Measurements from ENCODE around the gene AK5.
"Not testable (repeated sequence)": the region's sequence is repeated elsewhere in the genome, so short reads cannot be mapped to it uniquely, and the experiment has no call there.

The AK5 gene

GRCh38 chr1:77399250-77400086 is 117.6 kb downstream of the AK5 start:
- no peak for DNase-seq (ENCODE audit: low read depth)

DNA sequence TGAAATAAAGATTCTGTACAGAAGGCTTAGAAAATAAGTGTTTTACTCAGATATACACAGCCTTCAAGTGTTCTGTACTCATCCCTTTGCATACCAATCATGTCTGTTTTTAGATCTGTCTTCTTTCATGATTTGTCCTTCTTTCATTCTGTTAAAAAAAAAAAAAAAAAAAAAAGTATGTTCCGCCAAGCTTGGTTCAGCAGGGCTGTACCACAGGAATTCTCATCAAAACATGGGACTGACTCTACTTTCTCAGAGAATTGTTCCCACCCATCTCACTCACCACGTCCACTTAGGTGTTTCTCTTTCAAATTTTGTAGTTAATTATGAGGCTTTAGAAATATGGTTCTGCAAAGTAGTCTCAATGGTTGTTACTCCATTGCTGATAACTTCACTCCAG is 119.0 kb downstream of the AK5 start:
- DNase-seq (ENCODE audit: low read depth) = no peak

- DNase-seq (ENCODE audit: low read depth) = no peak
These were observed 119.6 kb downstream of the AK5 start for GRCh38 chr1:77401384-77401783.

DNA sequence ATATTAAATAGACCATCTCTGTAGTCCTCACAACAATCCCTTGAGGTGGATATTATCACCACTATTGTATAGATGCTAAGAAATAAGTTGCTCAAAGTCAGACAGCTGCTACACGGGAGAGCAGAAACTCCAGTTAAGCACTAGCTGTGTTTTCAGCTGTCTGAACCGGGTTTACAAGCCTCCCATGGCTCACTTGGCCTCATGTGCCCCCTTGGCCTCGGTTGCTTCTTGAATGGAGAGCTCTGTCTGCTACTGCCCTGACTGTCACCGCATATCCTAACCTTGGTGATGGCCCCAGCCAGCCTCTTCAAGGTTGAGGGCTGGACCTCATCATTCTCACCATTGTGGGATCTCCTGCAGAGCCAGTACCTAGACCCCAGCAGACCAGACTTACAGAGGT is 123.4 kb downstream of the AK5 start:
- DNase-seq (ENCODE audit: low read depth) = no peak

GRCh38 chr1:77406661-77407060 is 124.8 kb downstream of the AK5 start:
- no peak for DNase-seq (ENCODE audit: low read depth)

- no peak for DNase-seq (ENCODE audit: low read depth)
These were observed 126.0 kb downstream of the AK5 start for GRCh38 chr1:77407738-77408375.

- DNase-seq (ENCODE audit: low read depth) = not testable (repeated sequence)
These were observed 127.1 kb downstream of the AK5 start for GRCh38 chr1:77408933-77409332.

GRCh38 chr1:77412069-77412819 is 130.4 kb downstream of the AK5 start:
- DNase-seq (ENCODE audit: low read depth) = no peak

DNA sequence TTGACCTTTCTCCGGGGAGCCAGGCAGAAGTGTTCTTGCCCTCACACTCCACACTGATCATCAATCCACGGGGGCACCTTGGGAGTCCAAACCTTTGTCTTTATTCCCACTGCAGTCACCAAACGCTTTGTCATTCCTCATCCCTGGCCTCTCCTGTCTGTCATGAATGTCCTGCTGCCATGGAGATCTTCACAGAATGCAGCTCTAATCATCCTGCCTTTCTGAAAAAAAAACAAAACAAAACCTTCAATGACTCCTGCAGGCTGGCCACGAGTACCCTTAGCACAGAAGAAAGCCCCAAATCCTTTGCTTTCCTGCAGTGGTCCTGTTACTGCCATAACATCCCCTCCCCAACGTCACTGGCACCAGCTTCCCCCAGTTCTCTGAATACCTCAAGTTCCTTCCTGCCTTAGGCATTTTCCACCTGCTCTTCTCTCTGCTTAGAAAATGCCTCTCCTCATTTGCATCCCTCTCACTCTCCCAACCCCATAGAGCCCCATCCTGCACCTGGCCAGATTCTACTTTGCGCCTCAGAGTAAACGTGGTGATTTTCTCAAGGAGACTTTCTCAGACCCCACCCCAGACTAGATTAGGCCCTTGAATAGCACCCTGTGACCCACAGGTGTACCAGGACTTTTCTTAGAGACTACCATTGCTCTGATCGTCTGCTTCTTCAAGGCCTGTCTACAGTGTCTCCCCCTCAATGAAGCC is 131.2 kb downstream of the AK5 start:
- DNase-seq (ENCODE audit: low read depth) = no peak

DNA sequence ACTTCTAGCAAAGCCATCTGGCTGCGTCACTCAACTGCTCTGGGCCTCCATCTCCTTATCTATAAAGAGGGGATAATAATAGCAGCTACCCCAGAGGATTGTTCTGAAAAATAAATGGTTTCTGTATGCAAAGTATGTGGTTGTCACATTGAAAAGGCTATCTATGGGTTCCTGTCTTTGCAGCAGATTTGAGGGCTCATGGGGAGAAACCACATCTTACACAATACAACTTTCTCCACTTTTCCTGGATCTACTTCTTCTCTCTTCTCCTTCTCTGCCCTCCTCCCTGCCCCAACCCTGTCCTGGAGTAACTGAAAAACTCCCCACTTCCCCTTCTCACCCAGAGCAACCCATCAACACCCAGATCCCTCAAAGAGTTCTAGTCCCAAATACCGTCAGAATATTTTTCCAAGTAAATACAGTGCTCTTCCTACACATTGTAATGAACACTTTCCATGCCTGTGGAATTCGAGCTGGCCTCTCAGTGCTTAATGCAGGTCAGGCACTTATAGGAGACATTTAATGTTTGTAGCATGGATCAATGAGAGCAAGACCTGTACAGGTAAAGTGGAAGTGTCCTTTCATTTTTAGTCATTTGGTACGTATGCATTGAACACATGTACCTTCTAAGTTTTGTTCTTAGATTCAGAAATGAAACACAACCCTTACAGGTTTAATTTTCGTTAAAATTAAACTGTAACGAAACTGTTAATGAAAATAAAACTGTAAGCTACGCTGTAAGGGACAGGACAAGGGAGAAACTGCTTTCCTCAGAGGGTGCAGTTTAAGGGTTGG is 131.9 kb downstream of the AK5 start:
- no peak for DNase-seq (ENCODE audit: low read depth)

GRCh38 chr1:77415579-77415978 is 133.8 kb downstream of the AK5 start:
- DNase-seq (ENCODE audit: low read depth) = no peak

DNA sequence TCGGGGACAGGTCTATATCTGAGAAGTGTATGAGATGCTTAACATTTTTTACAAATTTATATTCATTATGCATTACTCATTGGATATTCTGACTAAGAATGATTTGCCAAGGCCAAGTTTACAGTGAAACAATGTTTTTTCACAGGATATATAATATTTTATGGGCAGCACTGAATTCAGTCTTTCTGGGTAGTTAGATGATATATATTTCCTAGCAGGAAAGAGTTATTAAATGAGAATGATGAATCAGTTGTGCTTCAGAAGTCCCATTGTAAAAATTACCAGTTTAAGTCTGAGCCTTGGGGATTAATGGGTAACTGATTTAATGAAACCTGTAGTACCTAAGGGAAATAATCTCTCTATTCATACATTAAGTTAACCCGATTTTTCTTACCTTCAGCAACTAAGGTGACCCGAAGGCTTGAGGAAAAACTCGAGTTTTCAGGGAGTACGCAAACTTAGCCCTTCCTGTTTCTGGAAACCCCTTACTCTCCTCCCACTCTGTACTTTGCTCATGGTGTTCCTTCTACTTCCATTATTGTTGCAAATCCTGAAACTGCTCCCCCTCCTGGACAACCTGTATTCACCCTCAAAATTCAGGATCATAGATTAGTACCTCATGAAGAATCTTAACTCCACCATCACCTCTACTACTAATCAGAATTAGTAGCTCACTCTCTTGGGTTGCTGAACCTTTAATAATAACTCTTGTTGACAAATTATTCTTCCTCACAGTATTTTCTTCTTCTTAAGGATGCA is 135.1 kb downstream of the AK5 start:
- DNase-seq (ENCODE audit: low read depth) = no peak

GRCh38 chr1:77418055-77418454 is 136.2 kb downstream of the AK5 start:
- DNase-seq (ENCODE audit: low read depth) = not testable (repeated sequence)

DNA sequence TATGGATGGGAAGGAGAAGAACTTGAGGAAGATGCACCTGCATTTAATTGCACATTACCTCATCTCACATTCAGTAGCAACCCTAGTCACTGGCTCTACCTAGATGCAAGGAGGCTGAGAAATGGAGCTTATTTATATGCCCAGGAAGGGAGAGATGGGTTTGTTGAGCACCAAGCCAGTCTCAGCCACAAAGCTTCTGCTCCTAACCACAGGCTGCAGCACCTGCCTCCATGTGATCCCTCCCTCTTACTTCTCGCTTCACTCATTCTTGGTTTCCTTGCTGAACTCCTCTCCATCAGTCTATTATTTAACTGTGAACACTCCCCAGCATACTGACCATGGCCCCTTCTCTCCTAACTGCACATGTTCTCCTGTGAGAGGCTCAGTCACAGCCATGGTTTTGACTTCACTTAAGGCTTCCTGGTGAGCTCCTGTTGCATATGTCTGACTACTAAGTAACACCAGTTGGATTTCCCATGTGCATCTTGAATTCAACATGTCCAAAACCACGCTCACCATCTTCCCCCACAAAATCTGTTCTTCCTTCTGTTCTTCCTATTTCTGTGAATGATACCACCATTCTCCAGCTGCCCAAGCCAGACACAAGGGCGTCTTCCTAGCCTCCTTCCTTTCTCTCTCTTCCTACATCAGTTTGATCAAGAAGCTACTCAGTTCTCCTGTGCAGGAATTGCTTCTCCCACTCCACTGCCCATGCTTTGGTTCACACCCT is 139.8 kb downstream of the AK5 start:
- DNase-seq (ENCODE audit: low read depth) = no peak

DNA sequence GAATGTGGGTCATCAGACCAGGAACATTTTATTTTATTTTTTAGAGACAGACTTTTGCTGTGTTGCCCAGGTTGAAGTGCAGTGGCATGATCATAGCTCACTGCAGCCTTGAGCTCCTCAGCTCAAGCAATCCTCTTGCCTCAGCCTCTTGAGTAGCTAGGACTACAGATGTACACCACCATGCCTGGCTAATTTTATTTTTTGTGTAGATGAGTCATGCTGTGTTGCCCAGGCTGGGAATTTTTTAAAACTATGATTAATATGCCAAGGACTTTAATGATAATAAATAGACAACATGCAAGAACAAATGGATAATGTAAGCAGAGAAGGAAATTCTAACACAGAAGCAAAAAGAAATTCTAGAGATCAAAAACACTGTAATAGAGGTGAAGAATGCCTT is 142.4 kb downstream of the AK5 start:
- no peak for DNase-seq (ENCODE audit: low read depth)

DNA sequence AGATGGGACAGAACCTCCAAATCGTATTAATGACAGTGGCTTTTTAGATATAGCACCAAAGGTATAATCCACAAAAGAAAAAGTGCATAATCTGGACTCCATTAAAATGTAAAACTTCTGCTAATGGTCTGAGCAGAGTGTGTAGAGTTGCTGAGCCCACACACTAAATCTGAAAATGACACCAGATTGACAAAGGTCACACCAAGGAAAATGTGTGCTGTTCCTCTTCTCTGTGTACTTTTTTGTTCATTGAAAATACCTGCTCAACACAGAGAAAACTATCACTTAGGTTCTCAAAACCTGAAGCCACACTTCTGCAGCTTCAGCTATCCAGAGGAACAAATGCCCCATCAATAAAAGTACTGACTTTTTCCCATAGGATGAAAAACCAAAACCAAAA is 146.2 kb downstream of the AK5 start:
- no peak for DNase-seq (ENCODE audit: low read depth)

DNA sequence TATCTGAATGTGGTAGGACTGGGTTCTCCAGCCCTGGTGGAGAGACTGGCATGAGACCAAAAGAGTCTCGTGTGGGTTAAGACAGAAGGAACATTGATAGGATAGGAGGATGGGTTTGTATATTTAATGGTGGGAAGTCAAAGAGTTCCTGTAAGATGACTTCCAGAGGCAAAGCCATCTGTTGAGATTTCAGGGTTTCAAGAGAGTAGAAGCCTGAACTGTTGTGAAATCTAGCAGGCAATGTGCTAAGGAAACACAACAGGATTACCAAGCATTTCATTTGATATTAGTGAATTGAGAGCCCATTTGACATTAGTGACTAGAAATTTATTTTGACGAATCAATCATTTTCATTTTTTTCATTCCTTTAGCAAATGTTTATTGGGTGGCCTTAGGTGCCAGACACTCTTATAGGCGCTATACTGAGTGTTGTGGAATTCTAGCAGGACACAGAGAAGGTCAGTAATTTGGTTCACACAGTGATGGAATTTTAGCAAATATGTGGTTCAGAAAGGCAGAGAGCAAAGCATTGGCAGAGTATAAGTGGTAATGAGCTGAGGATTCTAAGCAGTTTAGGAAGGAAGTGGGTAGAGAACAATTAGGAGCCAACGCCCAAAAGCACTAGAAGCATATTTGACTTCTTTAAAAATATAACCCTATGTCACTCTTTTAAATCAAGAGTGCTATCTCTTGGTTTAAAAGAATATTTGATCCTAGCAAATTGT is 149.3 kb downstream of the AK5 start:
- DNase-seq (ENCODE audit: low read depth) = no peak

GRCh38 chr1:77433934-77434333 is 152.1 kb downstream of the AK5 start:
- no peak for DNase-seq (ENCODE audit: low read depth)

DNA sequence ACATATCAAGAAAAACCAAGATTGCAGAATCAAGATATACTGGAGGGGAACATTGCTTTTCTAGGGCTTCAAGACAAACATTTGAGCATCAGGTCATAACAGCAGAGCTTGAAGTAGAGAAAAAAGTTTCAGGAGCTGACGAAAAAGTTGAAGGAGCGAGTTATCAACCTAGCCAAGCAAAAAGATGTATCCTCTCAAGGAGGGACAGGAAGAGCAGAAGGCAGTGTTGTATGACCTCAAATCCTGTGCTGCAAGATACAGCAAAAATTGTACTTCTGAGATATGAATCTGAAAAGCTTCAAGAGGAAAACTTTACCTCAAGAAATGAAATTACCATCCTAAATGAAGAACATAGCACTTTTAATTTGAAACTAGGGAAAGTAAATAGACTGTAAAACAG is 153.1 kb downstream of the AK5 start:
- no peak for DNase-seq (ENCODE audit: low read depth)

All from stimulated activated CD8-positive, alpha-beta memory T cell treated with anti-CD3 and anti-CD28 coated beads, Interleukin-12 subunit alpha, Interleukin-12 subunit beta, amount 100 ng/mL, for 1 hour (primary cell).